Stimulated activated CD4-positive, alpha-beta T cell treated with anti-CD3 and anti-CD28 coated beads, TNF-alpha, amount 100 ng/mL, for 24 hours (primary cell): ENCODE results near the gene MYMK.

Source experiments
- DNase-seq, 3 experiments: peaks; one replicate each; pipeline ENCODE4 v3.0.0-alpha.2; 2020; ENCODE audit warnings: low read depth in 3 of 3

MYMK gene

GRCh38 chr9:133468374-133468773 lies 56.4 kb downstream of the MYMK start:
- DNase-seq = no peak

GRCh38 chr9:133467101-133467500 lies 57.7 kb downstream of the MYMK start:
- DNase-seq = no peak

- no peak for DNase-seq
Observed at GRCh38 chr9:133465984-133466383, 58.8 kb downstream of the MYMK start.

DNA sequence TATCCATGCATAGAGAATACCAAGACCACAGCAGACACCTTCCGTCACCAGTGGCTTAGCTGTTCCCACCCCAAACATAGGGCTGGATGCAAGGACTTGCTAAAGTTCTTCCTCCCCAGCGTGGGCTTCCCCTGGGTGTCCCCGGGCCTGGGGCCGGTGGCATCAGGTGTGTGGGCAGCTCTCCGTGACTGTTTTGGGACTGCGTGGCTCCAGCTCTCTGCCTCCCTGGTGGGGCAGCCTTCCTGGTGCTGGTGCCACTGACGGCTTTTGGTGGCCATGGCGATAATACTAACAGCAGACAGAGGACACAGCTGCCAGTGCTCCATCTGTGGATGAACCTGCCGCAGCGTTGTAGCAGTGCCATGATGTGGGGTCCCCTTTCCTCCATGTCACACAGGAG lies 60.1 kb downstream of the MYMK start:
- DNase-seq = no peak
